ENCODE data around the gene HMG20A.

The HMG20A gene

DNA sequence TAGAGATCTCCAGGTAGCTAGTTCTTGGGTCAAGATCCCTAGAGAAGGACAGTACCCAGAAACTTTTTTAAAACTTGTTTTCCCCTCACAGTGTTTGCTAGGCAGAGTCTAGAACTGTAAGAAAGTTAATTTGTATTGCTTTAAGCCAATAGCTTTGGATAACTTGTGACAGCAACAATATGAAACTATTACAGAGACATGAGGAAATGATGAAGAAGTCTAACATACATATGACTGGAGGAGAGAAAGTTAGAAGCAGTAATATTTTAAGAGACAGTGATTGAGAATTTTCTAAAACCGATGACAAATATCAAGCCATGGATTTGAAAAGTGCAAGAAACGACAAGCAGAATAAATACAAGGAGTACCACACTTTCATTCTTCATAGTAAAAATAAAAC is 10.0 kb downstream of the HMG20A start:
- no peak for DNase-seq

- DNase-seq = no peak
Measured at GRCh38 chr15:77436822-77437221, 16.1 kb downstream of the HMG20A start.

GRCh38 chr15:77437264-77437663 is 16.6 kb downstream of the HMG20A start:
- DNase-seq = no peak

GRCh38 chr15:77440378-77440999 is 19.8 kb downstream of the HMG20A start:
- DNase-seq = no peak

- no peak for DNase-seq
Measured at GRCh38 chr15:77446840-77447390, 26.2 kb downstream of the HMG20A start.

GRCh38 chr15:77454265-77454664 is 33.6 kb downstream of the HMG20A start:
- no peak for DNase-seq

DNA sequence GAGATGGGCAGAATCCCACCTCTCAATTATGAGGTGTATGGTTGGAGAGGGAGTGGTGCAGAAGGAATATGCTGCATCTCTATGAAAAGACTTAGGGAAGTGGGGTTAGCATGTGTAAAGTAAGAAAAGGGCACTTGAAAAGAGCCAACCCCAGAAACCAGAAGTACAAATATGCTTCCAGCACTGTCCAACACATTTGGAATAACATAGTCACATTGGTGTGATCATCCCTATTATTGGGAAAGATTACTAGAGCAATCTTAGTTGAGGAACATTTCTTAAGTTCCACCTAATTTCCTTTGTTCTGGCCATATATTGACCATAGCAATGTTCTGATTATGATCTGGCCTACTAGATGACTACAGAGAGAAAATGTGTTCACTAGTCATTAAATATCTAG is 34.3 kb downstream of the HMG20A start:
- no peak for DNase-seq

- DNase-seq = peak; percentile 50
Measured at GRCh38 chr15:77455696-77456321, 35.1 kb downstream of the HMG20A start.

GRCh38 chr15:77456746-77457145 is 36.1 kb downstream of the HMG20A start:
- DNase-seq = no peak

- no peak for DNase-seq
Measured at GRCh38 chr15:77457191-77457904, 36.7 kb downstream of the HMG20A start.

GRCh38 chr15:77457905-77458265 is 37.2 kb downstream of the HMG20A start:
- DNase-seq = no peak

DNA sequence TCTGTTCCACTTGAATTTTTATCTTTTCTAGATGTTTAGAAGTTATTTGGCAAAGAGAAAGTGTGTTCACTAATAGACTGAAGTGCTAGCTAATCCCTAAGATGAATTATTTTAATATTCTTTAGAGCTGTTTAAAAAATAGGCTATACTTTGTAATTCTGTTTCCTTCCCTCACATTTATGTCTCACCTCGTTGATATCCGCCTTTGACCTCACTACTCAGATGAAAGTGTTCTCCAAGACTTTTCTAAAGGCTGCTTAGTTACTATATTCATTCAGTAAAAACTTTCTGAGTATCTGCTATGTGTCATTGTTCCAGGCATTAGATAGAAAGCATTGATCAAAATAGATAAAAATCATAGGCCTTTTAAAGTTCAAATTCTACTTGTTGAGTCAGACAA is 38.3 kb downstream of the HMG20A start:
- DNase-seq = no peak

GRCh38 chr15:77461486-77461885 is 40.8 kb downstream of the HMG20A start:
- DNase-seq = no peak

DNA sequence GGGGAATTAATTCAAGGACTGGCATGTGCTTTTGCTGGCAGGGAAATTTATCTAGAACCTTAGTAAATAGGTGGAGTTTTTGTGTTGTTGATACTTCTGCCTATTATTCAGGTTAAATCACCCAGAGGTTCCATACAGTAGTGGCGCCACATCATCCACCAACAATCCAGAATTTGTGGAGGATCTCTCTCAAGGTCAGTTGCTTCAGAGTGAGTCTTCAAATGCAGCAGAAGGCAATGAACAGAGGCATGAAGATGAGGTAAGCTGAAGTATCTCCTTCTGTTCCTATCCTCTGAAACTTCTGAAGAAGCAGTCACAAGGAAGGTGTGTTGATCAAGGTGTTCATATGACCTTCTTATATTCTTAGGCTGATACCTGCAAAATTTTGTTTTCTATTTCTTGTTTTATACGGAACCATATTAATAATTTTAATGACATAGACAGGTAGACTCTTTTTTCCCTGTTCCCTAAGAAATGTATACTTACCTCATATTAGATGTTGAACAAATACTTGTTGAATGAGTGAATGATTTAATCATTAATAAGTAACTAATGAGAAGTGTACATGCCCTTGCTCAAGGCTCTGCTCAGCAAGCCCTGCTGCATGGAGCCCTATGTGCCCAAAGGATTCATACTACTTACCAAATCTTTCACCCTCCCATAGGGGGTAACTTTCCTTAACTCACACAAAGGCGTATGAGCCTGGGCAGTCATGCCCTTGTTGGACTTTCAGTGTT is 43.6 kb downstream of the HMG20A start:
- no peak for DNase-seq

DNA sequence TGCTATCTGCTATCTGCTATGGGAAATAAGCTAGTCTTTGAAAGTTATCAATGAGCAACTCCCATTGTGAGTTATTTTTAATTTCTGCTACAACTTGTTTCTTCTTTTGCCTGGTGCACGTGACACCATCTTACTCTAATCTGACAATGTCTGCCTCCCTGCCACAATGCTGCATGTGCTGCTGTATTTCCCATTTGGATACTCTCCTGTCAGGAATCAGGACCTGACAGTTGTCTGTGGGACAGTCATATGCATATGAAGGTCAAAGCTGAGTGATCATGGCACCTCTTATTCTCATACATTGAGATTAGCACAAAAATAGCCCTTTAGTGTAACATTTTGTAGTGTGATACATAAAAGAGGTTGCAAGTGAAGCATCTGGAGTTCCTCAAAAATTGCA is 45.8 kb downstream of the HMG20A start:
- DNase-seq = no peak

- DNase-seq = no peak
Measured at GRCh38 chr15:77468896-77469295, 48.2 kb downstream of the HMG20A start.

DNA sequence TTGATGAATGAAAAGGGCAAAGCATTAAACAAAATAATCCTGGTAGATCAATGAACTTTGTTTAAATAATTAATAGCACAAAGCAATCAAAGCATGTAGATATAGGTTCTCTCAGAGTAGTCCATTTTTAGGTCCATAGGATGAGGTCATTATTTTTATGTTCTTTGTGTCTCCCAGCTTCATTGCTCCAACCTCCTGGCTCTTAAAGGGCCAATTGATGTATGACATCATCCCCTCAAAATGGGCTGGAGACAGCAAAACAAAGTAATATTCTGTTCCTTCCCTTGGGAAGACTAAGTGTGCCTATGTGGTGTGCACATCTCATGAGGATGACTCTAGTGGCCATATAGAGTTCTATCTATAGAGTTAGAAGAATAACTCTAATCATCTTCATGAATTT is 49.5 kb downstream of the HMG20A start:
- no peak for DNase-seq

GRCh38 chr15:77473328-77473727 is 52.6 kb downstream of the HMG20A start:
- DNase-seq = no peak

DNA sequence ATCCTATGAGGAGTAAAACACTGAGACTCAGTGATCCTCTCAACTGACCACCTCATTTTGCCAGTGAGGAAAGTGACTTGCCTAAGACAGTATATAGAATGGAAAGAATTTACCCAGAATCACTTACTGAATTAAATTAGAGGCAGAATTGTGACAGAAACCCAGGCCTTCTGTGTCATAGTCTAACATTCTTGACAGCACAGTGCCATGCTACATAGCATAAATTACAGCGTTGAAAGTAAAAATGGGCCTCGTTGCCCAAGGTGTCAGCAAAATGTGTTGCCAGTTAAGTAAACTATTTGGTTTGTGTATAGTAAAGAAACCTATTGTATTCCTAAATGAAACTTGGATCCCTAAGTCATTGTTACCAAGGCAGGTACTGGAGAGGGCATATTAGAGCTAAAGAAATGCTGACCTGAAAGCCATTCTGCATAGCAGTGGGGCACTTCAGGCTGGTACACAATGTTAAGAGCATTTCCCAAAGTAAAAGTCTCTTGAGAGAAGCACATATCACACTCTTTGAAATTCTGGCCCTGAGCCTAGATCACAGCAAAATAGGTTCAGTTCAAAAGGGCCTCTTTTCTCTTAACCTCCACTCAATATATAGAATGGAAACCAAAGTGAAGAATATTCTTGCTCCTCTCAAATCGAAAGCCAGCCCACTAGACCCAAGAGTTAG is 53.8 kb downstream of the HMG20A start:
- no peak for DNase-seq

DNA sequence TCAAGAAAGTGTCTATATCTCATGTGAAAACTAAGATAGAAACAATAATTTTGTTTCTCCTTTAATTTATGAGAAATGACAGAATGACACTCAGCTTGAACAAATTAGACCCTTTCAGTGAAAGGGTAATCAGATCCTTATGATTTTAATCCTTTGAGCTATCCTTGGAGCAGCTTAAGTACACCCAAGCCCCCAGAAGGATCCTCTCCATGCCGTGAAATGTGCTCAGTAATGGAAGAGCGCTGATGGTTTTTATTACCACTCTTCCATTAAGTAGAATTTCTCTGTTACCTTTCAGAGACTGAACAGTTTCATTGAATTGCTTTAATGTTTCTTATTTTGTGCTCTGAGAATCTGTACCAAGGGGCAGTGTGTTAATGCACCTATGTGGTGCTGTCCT is 54.3 kb downstream of the HMG20A start:
- DNase-seq = no peak

DNA sequence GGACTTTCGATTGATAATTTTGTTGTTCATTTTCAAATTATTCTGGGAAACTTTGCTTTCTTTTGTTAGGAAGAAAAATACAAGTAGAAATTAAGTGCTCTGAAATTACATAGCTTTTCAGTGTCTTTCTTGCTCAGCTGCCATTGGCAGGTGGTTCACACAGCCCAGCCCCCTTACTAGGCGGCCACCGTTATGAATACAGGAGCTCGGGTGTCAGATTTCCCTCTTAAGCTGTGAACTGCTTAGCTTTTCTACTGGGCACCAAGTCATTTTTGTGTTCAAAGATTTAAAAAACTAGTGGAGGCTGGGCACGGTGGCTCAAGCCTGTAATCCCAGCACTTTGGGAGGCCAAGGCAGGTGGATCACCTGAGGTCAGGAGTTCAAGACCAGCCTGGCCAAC is 55.2 kb downstream of the HMG20A start:
- peak; percentile 31 for DNase-seq

GRCh38 chr15:77476995-77477394 is 56.3 kb downstream of the HMG20A start:
- DNase-seq = no peak

DNA sequence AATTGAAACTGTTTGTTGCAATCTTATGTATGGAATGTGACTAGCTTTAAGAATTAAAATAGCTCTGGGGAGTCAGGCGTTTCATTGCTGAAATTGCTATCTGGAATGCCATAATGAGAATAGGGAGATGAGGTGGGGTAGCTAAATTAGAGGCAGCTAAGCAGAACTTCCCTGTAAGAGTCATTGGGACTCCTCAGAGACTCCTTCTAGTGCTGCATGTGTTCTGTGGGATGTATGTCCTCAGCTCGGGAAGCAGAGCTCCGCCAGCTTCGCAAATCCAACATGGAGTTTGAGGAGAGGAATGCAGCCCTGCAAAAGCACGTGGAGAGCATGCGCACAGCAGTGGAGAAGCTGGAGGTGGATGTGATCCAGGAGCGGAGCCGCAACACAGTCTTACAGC is 57.4 kb downstream of the HMG20A start:
- no peak for DNase-seq
